Stimulated activated CD4-positive, alpha-beta T cell treated with anti-CD3 and anti-CD28 coated beads, Interleukin-4, amount 100 ng/mL, for 1 hour (primary cell): ENCODE data around the gene ALDH3B1.

ENCODE experiments used
- DNase-seq: peaks from one replicate; pipeline ENCODE4 v3.0.0-alpha.2; 2020

Gene ALDH3B1

GRCh38 chr11:68076371-68077042, 66.4 kb downstream of the ALDH3B1 start:
- DNase-seq: no peak

- DNase-seq: no peak
Measured at GRCh38 chr11:68077617-68078582, 67.8 kb downstream of the ALDH3B1 start.
